NCI-H1694 (cell line): Measurements from ENCODE around the gene EIF4E.
"Not testable (repeated sequence)": the region's sequence is repeated elsewhere in the genome, so short reads cannot be mapped to it uniquely, and the experiment has no call there.

Source experiments
- DNase-seq: peaks from one replicate; lab custom pipeline; 2025; lab: John Stamatoyannopoulos, UW

EIF4E gene

GRCh38 chr4:98932539-98932938, 3.6 kb upstream of the EIF4E start:
- no peak for DNase-seq

- DNase-seq = no peak
These were observed 1.5 kb upstream of the EIF4E start for GRCh38 chr4:98930311-98930865.

GRCh38 chr4:98929341-98930267, 671 bp upstream of the EIF4E start:
- no peak for DNase-seq

- peak; percentile 55 for DNase-seq
These were observed 815 bp downstream of the EIF4E start for GRCh38 chr4:98928131-98928504.

- DNase-seq = not testable (repeated sequence)
These were observed 2.7 kb downstream of the EIF4E start for GRCh38 chr4:98926257-98926656.

- no peak for DNase-seq
These were observed 7.6 kb downstream of the EIF4E start for GRCh38 chr4:98921292-98921691.

- no peak for DNase-seq
These were observed 8.9 kb downstream of the EIF4E start for GRCh38 chr4:98919996-98920395.

- not testable (repeated sequence) for DNase-seq
These were observed 18.2 kb downstream of the EIF4E start for GRCh38 chr4:98910728-98911127.

- no peak for DNase-seq
These were observed 19.1 kb downstream of the EIF4E start for GRCh38 chr4:98909646-98910401.

GRCh38 chr4:98908703-98909262, 20.1 kb downstream of the EIF4E start:
- DNase-seq = no peak

GRCh38 chr4:98908182-98908581, 20.8 kb downstream of the EIF4E start:
- DNase-seq = no peak

GRCh38 chr4:98905839-98906238, 23.1 kb downstream of the EIF4E start:
- DNase-seq = no peak

- no peak for DNase-seq
These were observed 23.6 kb downstream of the EIF4E start for GRCh38 chr4:98905297-98905696.

- DNase-seq = no peak
These were observed 25.0 kb downstream of the EIF4E start for GRCh38 chr4:98903963-98904362.

GRCh38 chr4:98903561-98903960, 25.4 kb downstream of the EIF4E start:
- DNase-seq = no peak

- no peak for DNase-seq
These were observed 29.7 kb downstream of the EIF4E start for GRCh38 chr4:98899277-98899676.

GRCh38 chr4:98891478-98892337, 37.2 kb downstream of the EIF4E start:
- no peak for DNase-seq

GRCh38 chr4:98890702-98891455, 38.1 kb downstream of the EIF4E start:
- no peak for DNase-seq

- DNase-seq = no peak
These were observed 41.8 kb downstream of the EIF4E start for GRCh38 chr4:98887145-98887544.

- DNase-seq = not testable (repeated sequence)
These were observed 42.6 kb downstream of the EIF4E start for GRCh38 chr4:98886382-98886781.

GRCh38 chr4:98880884-98881283, 48.0 kb downstream of the EIF4E start:
- DNase-seq = not testable (repeated sequence)
